HFFc6 (cell line): ENCODE measurements around the gene GRIK4. TPM values are rescaled to one million over a fixed set of nuclear protein-coding genes. Genes with fewer than 3 reads are reported as not detected.

ENCODE experiments used
- DNase-seq: peaks from one replicate; pipeline ENCODE4 v3.0.0-alpha.2; 2018
- H3K27ac Mint-ChIP-seq: 2 replicates; pipeline ENCODE4 v1.8.0; 2020; ENCODE audit warnings: mild to moderate bottlenecking, mixed read lengths
- H3K27me3 Mint-ChIP-seq: 2 replicates; pipeline ENCODE4 v1.8.0; 2021; ENCODE audit warnings: mild to moderate bottlenecking, moderate library complexity, mixed read lengths; ENCODE audit not compliant: insufficient read depth
- H3K36me3 Mint-ChIP-seq: 2 replicates; pipeline ENCODE4 v1.8.0; 2021; ENCODE audit warnings: low read depth, mixed read lengths
- H3K4me1 Mint-ChIP-seq: 2 replicates; pipeline ENCODE4 v1.8.0; 2020; ENCODE audit warnings: low read depth, mixed read lengths
- H3K4me3 Mint-ChIP-seq: 2 replicates; pipeline ENCODE4 v1.8.0; 2020; ENCODE audit warnings: mild to moderate bottlenecking, moderate library complexity, mixed read lengths
- H3K9me3 Mint-ChIP-seq: 2 replicates; pipeline ENCODE4 v1.8.0; 2020; ENCODE audit warnings: mild to moderate bottlenecking, mixed read lengths
- total RNA-seq, 6 experiments: library from RNA; stranded (reverse); fragmentation: NEBNext Ultra II Directional; extraction: Animal tissue kit (Norgen Biotek cat#: 25700); gene quantifications; 2 replicates in 1 of 6; 3 replicates in 5 of 6; pipeline ENCODE4 v1.2.3, GENCODE V29; 2021
- TF ChIP-seq, protein P1 (sequence below): fragments of 200-600 bp; sonication (generic); IDR thresholded peaks from 2 replicates; pipeline ENCODE4 v1.5.0; 2021; ENCODE audit warnings: antibody characterized with exemption, mild to moderate bottlenecking

Gene GRIK4
- total RNA-seq, 6 experiments from 2014 or later: not detected

DNA sequence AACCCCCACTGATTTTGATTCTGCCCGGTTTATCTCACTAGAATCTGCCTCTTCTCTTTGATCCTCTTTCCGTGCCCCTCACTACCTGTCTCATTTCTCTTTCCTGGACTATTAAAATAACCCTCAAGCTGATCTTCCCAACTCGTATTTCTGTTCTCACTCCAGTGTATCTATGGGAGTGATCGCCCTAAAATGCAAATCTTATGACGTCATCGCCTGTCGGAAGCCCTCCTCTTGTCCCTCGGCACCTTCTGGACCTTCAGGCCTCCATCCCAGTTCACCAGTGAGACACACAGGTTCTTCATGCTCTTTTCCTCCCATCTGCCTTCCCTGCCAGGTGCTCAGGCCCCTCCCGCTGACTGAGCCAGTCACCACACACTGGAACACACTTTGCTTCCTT is 277.8 kb downstream of the GRIK4 start:
- TF ChIP-seq, protein P1, sequence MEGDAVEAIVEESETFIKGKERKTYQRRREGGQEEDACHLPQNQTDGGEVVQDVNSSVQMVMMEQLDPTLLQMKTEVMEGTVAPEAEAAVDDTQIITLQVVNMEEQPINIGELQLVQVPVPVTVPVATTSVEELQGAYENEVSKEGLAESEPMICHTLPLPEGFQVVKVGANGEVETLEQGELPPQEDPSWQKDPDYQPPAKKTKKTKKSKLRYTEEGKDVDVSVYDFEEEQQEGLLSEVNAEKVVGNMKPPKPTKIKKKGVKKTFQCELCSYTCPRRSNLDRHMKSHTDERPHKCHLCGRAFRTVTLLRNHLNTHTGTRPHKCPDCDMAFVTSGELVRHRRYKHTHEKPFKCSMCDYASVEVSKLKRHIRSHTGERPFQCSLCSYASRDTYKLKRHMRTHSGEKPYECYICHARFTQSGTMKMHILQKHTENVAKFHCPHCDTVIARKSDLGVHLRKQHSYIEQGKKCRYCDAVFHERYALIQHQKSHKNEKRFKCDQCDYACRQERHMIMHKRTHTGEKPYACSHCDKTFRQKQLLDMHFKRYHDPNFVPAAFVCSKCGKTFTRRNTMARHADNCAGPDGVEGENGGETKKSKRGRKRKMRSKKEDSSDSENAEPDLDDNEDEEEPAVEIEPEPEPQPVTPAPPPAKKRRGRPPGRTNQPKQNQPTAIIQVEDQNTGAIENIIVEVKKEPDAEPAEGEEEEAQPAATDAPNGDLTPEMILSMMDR: no peak
- DNase-seq: no peak
- Mint-ChIP-seq H3K9me3 (no peaks in the 10 kb centered on the region), H3K36me3 (no peaks in the 10 kb centered on the region), H3K27me3 (peaks cover 14% of the 10 kb centered on the region), H3K4me1 (no peaks in the 10 kb centered on the region), H3K4me3 (no peak overlapping the region), H3K27ac (no peak overlapping the region)

DNA sequence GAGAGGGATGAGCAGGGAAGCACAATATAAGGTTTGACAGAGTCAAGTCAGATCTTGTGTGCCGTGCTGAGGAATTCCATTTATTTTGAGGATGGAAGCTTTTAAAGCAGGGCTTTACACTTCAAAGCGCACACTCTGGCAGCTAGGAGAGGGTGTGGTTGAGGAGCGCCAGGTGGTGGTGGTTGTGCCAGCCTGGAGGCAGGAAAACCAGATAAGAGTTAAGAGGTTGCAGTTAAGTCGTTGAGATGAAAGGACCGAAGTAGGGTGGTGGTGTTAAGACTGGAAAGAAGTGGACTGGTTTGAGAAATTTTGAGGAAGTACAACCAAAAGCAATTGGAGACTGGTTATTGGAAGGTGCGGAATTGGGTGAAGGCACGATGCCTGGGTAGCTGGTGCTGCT is 280.8 kb downstream of the GRIK4 start:
- Mint-ChIP-seq H3K4me1 (no peaks in the 10 kb centered on the region), H3K4me3 (no peak overlapping the region), H3K36me3 (no peaks in the 10 kb centered on the region), H3K27me3 (peaks cover 13% of the 10 kb centered on the region), H3K27ac (no peak overlapping the region), H3K9me3 (no peaks in the 10 kb centered on the region)
- no peak for DNase-seq
- TF ChIP-seq, protein P1: no peak

DNA sequence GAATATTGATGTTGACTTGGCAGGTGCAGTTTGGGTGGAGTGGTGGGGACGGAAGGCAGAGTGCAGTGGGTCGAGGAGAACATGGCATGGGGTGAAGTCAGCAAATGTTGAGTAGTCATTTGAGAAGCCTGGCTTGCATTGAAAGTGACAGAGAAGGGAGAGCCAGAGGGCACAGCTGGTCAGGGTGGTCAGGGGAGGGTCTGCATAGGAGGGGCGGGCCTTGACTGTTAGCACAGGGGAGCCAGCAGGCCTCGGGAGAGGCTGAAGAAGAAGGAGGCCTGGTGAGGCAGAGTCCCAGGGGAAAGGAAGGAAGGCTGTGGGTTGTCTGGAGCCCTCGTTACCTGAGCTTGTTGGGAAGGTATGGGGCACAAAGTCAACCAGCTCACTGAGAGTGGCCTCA is 281.6 kb downstream of the GRIK4 start:
- Mint-ChIP-seq H3K27me3 (peaks cover 22% of the 10 kb centered on the region), H3K9me3 (no peaks in the 10 kb centered on the region), H3K36me3 (no peaks in the 10 kb centered on the region), H3K27ac (no peak overlapping the region), H3K4me3 (no peak overlapping the region), H3K4me1 (no peaks in the 10 kb centered on the region)
- DNase-seq: no peak
- TF ChIP-seq, protein P1: no peak

DNA sequence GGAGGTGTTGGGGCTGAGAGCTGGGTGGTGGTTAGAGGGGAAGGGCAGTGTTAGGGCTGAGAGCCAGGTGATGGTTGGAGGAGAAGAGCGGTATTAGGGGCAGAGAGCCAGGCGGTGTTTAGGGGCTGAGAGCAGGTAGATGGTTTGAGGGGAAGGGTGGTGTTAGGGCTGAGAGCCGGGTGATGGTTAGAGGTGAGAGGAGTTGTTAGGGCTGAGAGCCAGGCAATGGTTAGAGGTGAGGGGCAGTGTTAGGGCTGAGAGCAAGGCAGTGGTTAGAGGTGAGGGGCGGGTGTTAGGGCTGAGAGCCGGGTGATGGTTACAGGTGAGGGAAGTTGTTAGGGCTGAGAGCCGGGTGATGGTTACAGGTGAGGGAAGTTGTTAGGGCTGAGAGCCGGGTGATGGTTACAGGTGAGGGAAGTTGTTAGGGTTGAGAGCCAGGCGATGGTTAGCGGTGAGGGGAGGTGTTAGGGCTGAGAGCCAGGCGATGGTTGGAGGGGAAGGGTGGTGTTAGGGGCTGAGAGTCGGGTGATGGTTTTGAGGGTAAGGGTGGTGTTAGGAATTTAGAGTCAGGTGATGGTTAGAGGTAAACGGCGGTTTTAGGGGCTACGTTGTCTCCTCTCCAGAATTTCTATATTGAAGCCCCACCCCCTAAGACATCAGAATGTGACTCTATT is 282.4 kb downstream of the GRIK4 start:
- Mint-ChIP-seq H3K4me3 (no peak overlapping the region), H3K27me3 (peaks cover 25% of the 10 kb centered on the region), H3K9me3 (no peaks in the 10 kb centered on the region), H3K36me3 (no peaks in the 10 kb centered on the region), H3K27ac (no peak overlapping the region), H3K4me1 (no peaks in the 10 kb centered on the region)
- TF ChIP-seq, protein P1: no peak
- DNase-seq: no peak

DNA sequence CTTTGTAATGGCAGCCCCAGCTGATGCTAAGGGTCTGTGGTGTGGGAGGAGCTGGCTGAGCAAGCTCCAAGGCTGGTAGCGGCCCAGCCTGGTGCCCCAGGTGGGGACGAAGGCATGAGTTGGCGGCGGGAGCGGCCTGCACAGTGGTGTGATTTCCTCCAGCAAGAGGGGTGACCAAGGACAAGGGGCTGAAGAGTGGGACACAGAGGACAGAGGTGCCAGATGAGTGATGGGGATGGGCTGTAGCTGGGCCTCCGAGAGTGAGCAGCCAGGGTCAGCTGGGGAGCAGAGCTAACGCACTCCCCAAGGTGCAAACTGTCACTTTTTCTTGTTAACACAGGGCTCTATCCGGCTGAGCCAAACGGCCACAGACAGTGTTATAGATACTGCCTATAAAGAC is 283.2 kb downstream of the GRIK4 start:
- DNase-seq: no peak
- TF ChIP-seq, protein P1: no peak
- Mint-ChIP-seq H3K27me3 (peaks cover 30% of the 10 kb centered on the region), H3K4me3 (no peak overlapping the region), H3K9me3 (no peaks in the 10 kb centered on the region), H3K4me1 (no peaks in the 10 kb centered on the region), H3K36me3 (no peaks in the 10 kb centered on the region), H3K27ac (no peak overlapping the region)
